ENCODE data around the gene WDR6.

Gene WDR6

DNA sequence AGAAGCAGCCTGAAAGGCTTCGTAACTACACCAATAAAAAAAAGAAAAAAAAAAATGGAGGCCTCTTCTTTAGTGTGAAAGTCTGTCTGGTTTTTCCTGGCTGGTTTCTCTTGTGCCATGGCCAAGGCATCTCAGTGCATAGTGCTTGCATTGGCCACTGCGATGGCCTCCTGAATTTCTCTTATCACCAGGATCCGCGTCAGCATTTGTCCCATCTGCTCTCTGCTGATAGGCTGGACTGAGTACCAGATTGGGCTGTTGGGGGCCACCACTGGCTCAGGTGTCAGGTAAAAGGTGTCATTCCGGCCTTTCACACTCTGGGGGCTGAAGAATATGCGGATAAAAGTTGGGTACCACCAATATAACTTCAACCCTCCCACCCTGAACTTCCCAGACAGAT lies 23.1 kb downstream of the WDR6 start:
- no peak for DNase-seq

- DNase-seq, result no peak
Measured at GRCh38 chr3:49032646-49033304, 25.6 kb downstream of the WDR6 start.

- no peak for DNase-seq
Measured at GRCh38 chr3:49034650-49035049, 27.5 kb downstream of the WDR6 start.

GRCh38 chr3:49035281-49035680 lies 28.1 kb downstream of the WDR6 start:
- no peak for DNase-seq

GRCh38 chr3:49053543-49053942 lies 46.4 kb downstream of the WDR6 start:
- no peak for DNase-seq

GRCh38 chr3:49054344-49054862 lies 47.2 kb downstream of the WDR6 start:
- DNase-seq, result no peak

- DNase-seq, result no peak
Measured at GRCh38 chr3:49057268-49057667, 50.1 kb downstream of the WDR6 start.

DNA sequence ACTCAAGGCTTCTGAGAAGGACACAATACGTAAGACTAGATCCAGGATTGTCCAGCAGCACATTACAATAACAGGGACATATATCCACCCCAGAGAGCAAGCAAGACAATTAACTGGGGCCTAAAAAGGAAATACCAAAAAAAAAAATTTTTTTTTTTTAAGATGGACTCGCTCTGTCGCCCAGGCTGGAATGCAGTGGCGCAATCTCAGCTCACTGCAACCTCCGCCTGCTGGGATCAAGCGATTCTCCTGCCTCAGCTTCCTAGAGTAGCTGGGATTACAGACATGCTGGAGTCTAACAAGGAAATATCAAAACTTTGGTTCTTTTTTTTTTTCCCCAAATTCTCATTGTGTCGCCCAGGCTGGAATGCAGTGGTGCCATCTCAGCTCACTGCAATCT lies 50.8 kb downstream of the WDR6 start:
- DNase-seq, result no peak

Measured in activated effector memory CD4-positive, alpha-beta T cell treated with Interleukin-2 at 50 U/mL for 16 hours (primary cell).